Epithelial cell of umbilical artery (primary cell): ENCODE measurements around the gene SPDYE5. TPM values are rescaled to one million over a fixed set of nuclear protein-coding genes. Genes with fewer than 3 reads are reported as not detected.

Source experiments
- total RNA-seq: library from RNA; depleted of rRNA; stranded (reverse); fragments of >200 nt; gene quantifications from 2 replicates; pipeline ENCODE4 v1.2.3, GENCODE V29; 2014

The SPDYE5 gene, protein sequence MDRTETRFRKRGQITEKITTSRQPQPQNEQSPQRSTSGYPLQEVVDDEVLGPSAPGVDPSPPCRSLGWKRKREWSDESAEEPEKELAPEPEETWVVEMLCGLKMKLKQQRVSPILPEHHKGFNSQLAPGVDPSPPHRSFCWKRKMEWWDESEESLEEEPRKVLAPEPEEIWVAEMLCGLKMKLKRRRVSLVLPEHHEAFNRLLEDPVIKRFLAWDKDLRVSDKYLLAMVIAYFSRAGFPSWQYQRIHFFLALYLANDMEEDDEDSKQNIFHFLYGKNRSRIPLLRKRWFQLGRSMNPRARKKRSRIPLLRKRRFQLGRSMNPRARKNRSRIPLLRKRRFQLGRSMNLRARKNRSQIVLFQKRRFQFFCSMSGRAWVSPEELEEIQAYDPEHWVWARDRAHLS
- not detected in 2 replicates for total RNA-seq

DNA sequence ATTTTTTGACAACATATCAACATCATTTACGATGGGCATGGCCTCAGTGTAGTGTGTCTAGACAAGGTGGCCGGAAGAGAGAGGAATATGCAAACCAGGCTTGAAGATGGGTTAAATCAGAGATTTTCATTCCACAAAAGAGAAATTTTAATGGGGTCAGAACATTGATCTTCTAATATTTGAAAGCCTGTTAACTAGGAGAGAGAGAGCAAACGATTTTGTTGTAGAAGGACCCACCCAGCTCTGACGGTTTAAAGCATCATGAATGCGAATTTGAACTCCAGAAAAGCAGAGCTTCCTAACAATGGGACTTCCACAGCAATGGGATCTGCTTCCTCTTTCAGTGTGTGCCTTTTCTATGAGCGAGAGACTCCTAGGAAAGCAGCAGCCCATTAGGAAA, at the start of gene SPDYE5:
SPDYE5 (plus strand) TSS at position 301 of the 400 bp plus-strand sequence. CDS start 1,728 bp downstream, outside the sequence.

GRCh38 chr7:75485979-75486643, 6.0 kb upstream of the SPDYE5 start, which contains the start of gene POM121C:
POM121C (minus strand) TSS chr7:75486299; CDS start chr7:75441496, 44,803 bp downstream.

Other genes with a start within 250 kb of the SPDYE5 start
- gene TRIM73, start 96.7 kb upstream of the SPDYE5 start, total RNA-seq: 0.32 and 0.91 TPM in 2 replicates
- 4.5 and 11.9 TPM in 2 replicates for gene POM121C, start 6.0 kb upstream of the SPDYE5 start, total RNA-seq
- gene HIP1, start 246.6 kb downstream of the SPDYE5 start, total RNA-seq: 13.3 and 21.1 TPM in 2 replicates